ENCODE measurements around the gene EGFL6.

GRCh38 chrX:13570261-13570605 lies 832 bp downstream of the EGFL6 start:
- no peak for TF ChIP-seq CTCF (IDR thresholded peaks at IDR 0.05; ENCODE audit: low read depth, low read length, missing input control)
- TF ChIP-seq, protein P1, sequence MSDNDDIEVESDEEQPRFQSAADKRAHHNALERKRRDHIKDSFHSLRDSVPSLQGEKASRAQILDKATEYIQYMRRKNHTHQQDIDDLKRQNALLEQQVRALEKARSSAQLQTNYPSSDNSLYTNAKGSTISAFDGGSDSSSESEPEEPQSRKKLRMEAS (IDR thresholded peaks at IDR 0.05) = no peak
- no peak for TF ChIP-seq RAD21 (IDR thresholded peaks at IDR 0.05)
- TF ChIP-seq REST (IDR thresholded peaks at IDR 0.05) = no peak
- TF ChIP-seq, protein P2, sequence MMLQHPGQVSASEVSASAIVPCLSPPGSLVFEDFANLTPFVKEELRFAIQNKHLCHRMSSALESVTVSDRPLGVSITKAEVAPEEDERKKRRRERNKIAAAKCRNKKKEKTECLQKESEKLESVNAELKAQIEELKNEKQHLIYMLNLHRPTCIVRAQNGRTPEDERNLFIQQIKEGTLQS (IDR thresholded peaks at IDR 0.05) = no peak
- TF ChIP-seq GABPA (IDR thresholded peaks at IDR 0.05 in 1 of 2, conservative IDR thresholded peaks at IDR 0.05 in 1 of 2) = no peak
- no peak for TF ChIP-seq EGR1 (IDR thresholded peaks at IDR 0.05; ENCODE audit: low read depth in 2 of 2)
- TF ChIP-seq YY1 (IDR thresholded peaks at IDR 0.05) = no peak
